IMR-90 (cell line): ENCODE measurements around the gene SYPL1.

Experiments used
- CEBPB ChIP-seq: IDR thresholded peaks from 2 replicates; pipeline ENCODE4 v1.6.1; 2012; ENCODE audit warnings: low read depth, low read length, improper control_type of control experiment
- CHD1 ChIP-seq: IDR thresholded peaks from 2 replicates; pipeline ENCODE4 v1.6.1; 2012; ENCODE audit warnings: low read depth, low read length, improper control_type of control experiment
- POLR2A ChIP-seq: IDR thresholded peaks from 2 replicates; pipeline ENCODE4 v1.6.1; 2012; ENCODE audit warnings: mild to moderate bottlenecking, low read depth, low read length
- RAD21 ChIP-seq: IDR thresholded peaks from 2 replicates; pipeline ENCODE4 v1.6.1; 2012; ENCODE audit warnings: low read length, improper control_type of control experiment
- SMC3 ChIP-seq: fragments of 150-350 bp; IDR thresholded peaks from 2 replicates; pipeline ENCODE4 v1.6.1; 2016; ENCODE audit warnings: low read depth, mild to moderate bottlenecking, antibody characterized with exemption, low read length, moderate library complexity
- TF ChIP-seq, protein P1 (sequence below): conservative IDR thresholded peaks from 2 replicates; pipeline ENCODE4 v1.5.1; 2012; ENCODE audit warnings: mild to moderate bottlenecking, low read depth, low read length, improper control_type of control experiment

DNA sequence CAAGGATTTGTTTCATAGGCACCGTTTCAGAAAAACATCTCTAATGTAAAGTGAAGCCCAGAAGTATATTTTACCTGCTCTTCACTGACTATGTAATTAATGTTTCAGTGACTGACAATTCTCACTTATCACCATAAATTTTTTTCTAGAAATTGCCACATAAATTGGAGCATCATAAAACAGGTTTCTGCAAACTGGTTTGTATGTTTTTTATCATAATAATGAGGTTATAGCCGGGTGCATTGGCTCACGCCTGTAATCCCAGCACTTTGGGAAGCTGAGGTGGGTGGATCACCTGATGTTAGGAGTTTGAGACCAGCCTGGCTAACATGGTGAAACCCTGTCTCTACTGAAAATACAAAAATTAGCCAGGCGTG lies 39.4 kb downstream of the SYPL1 start:
- TF ChIP-seq CEBPB (no peak), CHD1 (no peak), SMC3 (no peak), RAD21 (no peak), POLR2A (no peak)
- TF ChIP-seq, protein P1, sequence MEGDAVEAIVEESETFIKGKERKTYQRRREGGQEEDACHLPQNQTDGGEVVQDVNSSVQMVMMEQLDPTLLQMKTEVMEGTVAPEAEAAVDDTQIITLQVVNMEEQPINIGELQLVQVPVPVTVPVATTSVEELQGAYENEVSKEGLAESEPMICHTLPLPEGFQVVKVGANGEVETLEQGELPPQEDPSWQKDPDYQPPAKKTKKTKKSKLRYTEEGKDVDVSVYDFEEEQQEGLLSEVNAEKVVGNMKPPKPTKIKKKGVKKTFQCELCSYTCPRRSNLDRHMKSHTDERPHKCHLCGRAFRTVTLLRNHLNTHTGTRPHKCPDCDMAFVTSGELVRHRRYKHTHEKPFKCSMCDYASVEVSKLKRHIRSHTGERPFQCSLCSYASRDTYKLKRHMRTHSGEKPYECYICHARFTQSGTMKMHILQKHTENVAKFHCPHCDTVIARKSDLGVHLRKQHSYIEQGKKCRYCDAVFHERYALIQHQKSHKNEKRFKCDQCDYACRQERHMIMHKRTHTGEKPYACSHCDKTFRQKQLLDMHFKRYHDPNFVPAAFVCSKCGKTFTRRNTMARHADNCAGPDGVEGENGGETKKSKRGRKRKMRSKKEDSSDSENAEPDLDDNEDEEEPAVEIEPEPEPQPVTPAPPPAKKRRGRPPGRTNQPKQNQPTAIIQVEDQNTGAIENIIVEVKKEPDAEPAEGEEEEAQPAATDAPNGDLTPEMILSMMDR: no peak
